ENCODE measurements around the gene FAT4. TPM values are rescaled to one million over a fixed set of nuclear protein-coding genes. Genes with fewer than 3 reads are reported as not detected.

Gene FAT4
- total RNA-seq, 1 experiment from 2014 or later = 2.7 TPM

- in situ Hi-C loops (cut with HindIII; ENCODE audit: low pct_unique_long_range_greater_than_20kb, low sequenced_read_pairs) = no loop called here
- no peak for DNase-seq (ENCODE audit: low read depth)
Measured at GRCh38 chr4:125355791-125356190, 41.0 kb downstream of the FAT4 start.

GRCh38 chr4:125357675-125358074 lies 42.9 kb downstream of the FAT4 start:
- no peak for DNase-seq (ENCODE audit: low read depth)
- in situ Hi-C loops (cut with HindIII; ENCODE audit: low pct_unique_long_range_greater_than_20kb, low sequenced_read_pairs) = no loop called here

GRCh38 chr4:125358453-125358852 lies 43.7 kb downstream of the FAT4 start:
- in situ Hi-C loops (cut with HindIII; ENCODE audit: low pct_unique_long_range_greater_than_20kb, low sequenced_read_pairs) = no loop called here
- no peak for DNase-seq (ENCODE audit: low read depth)

GRCh38 chr4:125359363-125359762 lies 44.6 kb downstream of the FAT4 start:
- in situ Hi-C loops (cut with HindIII; ENCODE audit: low pct_unique_long_range_greater_than_20kb, low sequenced_read_pairs) = no loop called here
- no peak for DNase-seq (ENCODE audit: low read depth)

- in situ Hi-C loops (cut with HindIII; ENCODE audit: low pct_unique_long_range_greater_than_20kb, low sequenced_read_pairs) = no loop called here
- DNase-seq (ENCODE audit: low read depth) = no peak
Measured at GRCh38 chr4:125359960-125360634, 45.3 kb downstream of the FAT4 start.

GRCh38 chr4:125360727-125361126 lies 46.0 kb downstream of the FAT4 start:
- in situ Hi-C loops (cut with HindIII; ENCODE audit: low pct_unique_long_range_greater_than_20kb, low sequenced_read_pairs) = no loop called here
- no peak for DNase-seq (ENCODE audit: low read depth)
